Mucosa of descending colon (tissue), 3 donors: ENCODE data around the gene DENND1A. TPM values are rescaled to one million over a fixed set of nuclear protein-coding genes. Genes with fewer than 3 reads are reported as not detected.
A peak's percentile ranks its signal among the peaks of the same experiment; 100 is the strongest.
"Not testable (repeated sequence)": the region's sequence is repeated elsewhere in the genome, so short reads cannot be mapped to it uniquely, and the experiment has no call there.

Source experiments
- ATAC-seq: fragments of 200-7000 bp; cut with Tn5 transposase; one replicate; pipeline ENCODE4 v1.9.1; 2020; ENCODE audit warnings: mild to moderate bottlenecking, moderate library complexity
- DNase-seq, 3 donors: peaks; one replicate each; pipeline ENCODE4 v3.0.0-alpha.2; 2020
- H3K36me3 ChIP-seq: fragments of 200-600 bp; one replicate; pipeline ENCODE4 v1.8.0; 2021; ENCODE audit warnings: low read depth, mild to moderate bottlenecking
- H3K4me1 ChIP-seq: fragments of 200-600 bp; one replicate; pipeline ENCODE4 v1.8.0; 2021; ENCODE audit warnings: low read depth, mild to moderate bottlenecking
- H3K4me3 ChIP-seq: fragments of 200-600 bp; one replicate; pipeline ENCODE4 v1.8.0; 2021; ENCODE audit warnings: mild to moderate bottlenecking
- H3K9me3 ChIP-seq: fragments of 200-600 bp; one replicate; pipeline ENCODE4 v1.8.0; 2021; ENCODE audit warnings: mild to moderate bottlenecking
- CTCF ChIP-seq: fragments of 200-600 bp; IDR thresholded peaks from one replicate; pipeline ENCODE4 v1.8.0; 2022; ENCODE audit warnings: antibody characterized with exemption, mild to moderate bottlenecking
- intact Hi-C, 2 donors: fragments of 100-400 bp; cut with DNase I in 1 of 2; cut with micrococcal nuclease in 1 of 2; formaldehyde crosslinking; loops; one replicate each; pipeline versions ENCODE4 v1.11.0 to v1.11.1; 2022; cut with DNase I, micrococcal nuclease
- total RNA-seq, 3 donors: library from RNA; stranded (reverse); fragmentation: NEBNext Ultra II Directional in 2 of 3; extraction: Animal tissue kit (Norgen Biotek cat#: 25700) in 2 of 3; gene quantifications; one replicate each; pipeline versions ENCODE4 v1.2.1 to v1.2.4, GENCODE V29; 2021 to 2023
- donor health status: DM: no; HTN: no; CAD: no; lungs with moderate emphysema.
- donor health status: DM: no; HTN: no; CAD: no.
- donor health status: DM: no; HTN: yes; CAD: no.

DENND1A gene
- total RNA-seq, 3 donors from 2014 or later, result 32.8 to 50.0 (median 35.1) TPM

DNA sequence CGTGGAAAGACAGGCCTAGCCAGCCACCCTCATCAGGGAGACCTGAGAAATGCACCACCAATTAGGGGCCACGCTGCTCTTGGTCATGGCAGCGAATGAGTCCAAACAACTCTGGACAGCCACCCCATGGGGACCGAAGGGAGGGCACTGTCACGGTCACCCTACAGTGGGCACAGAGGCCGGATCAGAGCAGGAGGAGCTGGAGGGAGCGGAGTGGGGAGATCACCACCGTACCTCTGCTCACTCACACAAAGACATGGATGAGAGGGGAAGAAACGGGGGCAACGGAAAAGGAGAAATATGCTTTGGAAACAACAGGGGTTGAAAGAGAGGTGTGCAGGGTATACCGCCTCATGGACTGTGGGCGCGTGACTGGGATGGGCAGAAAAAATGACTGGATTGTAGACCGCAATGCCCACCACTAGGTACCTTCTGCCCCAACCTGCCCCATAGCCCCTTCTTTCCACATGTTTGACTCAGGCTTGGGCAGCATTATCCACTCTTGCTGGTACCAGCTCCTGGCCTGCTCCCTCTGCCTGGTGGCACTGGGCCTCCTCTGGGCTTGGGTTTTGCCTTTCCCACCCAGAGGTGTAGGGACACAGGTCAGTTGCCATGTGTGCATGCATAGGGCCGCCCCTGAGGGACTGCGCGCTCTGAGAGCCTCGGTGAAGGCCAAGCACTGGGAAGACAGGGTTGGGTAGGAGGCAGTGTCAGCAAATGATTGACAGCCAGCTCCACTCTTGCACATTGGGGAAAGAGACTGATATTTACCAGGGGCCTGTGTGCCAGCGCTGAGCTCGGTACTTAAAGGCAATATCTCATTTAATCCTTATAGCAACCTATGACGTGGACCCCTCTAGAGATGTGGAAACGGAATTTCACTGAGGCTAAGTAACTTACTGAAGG lies 497.3 kb downstream of the DENND1A start:
- DNase-seq (no peak), ATAC-seq (peak; percentile 8)
- no peaks in the 10 kb centered on the region for H3K4me1 ChIP-seq
- H3K36me3 ChIP-seq, result no peaks in the 10 kb centered on the region
- no peaks in the 10 kb centered on the region for H3K9me3 ChIP-seq
- intact Hi-C loops, result no loop called here
- no peak overlapping the region for H3K4me3 ChIP-seq
- no peak for TF ChIP-seq CTCF

DNA sequence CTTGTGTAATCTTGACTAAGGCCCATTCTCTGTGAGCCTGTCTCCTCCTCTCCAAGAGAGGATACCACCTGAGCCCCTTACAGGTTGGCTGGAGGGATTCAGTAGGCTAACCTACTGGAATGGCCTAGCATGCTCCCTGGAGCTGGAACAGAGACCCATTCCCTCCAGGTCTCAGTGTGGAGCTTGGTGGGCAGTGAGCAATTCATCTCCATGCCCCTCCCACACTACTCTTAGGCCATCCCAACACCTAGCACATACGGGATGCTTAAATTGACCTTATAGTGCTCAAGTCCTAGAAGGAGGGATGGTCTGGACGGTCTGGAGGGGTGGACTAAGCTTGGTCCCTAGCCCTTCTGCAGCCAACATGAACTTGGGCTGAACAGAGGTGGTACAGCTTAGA lies 498.3 kb downstream of the DENND1A start:
- DNase-seq, result no peak

DNA sequence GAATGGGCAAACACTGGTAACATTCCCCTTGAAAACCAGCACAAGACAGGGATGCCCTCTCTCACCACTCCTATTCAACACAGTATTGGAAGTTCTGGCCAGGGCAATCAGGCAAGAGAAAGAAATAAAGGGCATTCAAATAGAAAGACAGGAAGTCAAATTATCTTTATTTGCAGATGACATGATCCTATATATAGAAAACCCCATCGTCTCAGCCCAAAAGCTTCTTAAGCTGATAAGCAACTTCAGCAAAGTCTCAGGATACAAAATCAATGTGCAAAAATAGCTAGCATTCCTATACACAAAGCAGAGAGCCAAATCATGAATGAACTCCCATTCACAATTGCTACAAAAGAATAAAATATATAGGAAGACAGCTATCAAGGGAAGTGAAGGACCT lies 501.5 kb downstream of the DENND1A start:
- intact Hi-C loops, H3K9me3 ChIP-seq, ATAC-seq, DNase-seq, H3K4me3 ChIP-seq, H3K4me1 ChIP-seq, H3K36me3 ChIP-seq: not testable (repeated sequence)

More for the DNA sequence above, 498.3 kb downstream of the DENND1A start:
- no peak for ATAC-seq
- H3K9me3 ChIP-seq, result no peaks in the 10 kb centered on the region
- no peaks in the 10 kb centered on the region for H3K4me1 ChIP-seq
- intact Hi-C loops, result no loop called here
- no peak for TF ChIP-seq CTCF
- H3K36me3 ChIP-seq, result no peaks in the 10 kb centered on the region
- no peak overlapping the region for H3K4me3 ChIP-seq

DNA sequence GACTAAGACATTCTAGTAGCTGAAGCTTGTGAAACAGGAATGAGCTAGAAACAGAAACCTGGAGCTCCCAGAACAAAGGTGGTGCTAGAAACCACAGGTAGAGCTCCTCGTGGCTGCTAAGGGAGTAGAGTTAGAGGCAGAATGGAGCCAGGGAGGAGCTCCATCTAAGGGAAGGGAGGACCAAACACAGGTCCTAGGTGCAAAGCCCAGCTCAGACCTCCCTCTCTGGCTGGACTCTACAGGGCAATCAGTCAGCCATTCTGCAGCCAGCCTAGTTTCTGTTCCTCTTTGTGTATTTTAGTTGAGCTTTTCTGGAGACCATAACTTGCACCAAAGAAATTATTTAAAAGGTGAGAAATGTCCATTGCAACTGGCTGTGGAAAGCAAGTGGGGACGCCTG lies 503.5 kb downstream of the DENND1A start:
- Histone ChIP-seq H3K4me1 (no peaks in the 10 kb centered on the region), H3K4me3 (no peak overlapping the region), H3K36me3 (no peaks in the 10 kb centered on the region), H3K9me3 (no peaks in the 10 kb centered on the region)
- intact Hi-C loops, result no loop called here
- no peak for TF ChIP-seq CTCF
- DNase-seq (no peak), ATAC-seq (peak; percentile 66)

DNA sequence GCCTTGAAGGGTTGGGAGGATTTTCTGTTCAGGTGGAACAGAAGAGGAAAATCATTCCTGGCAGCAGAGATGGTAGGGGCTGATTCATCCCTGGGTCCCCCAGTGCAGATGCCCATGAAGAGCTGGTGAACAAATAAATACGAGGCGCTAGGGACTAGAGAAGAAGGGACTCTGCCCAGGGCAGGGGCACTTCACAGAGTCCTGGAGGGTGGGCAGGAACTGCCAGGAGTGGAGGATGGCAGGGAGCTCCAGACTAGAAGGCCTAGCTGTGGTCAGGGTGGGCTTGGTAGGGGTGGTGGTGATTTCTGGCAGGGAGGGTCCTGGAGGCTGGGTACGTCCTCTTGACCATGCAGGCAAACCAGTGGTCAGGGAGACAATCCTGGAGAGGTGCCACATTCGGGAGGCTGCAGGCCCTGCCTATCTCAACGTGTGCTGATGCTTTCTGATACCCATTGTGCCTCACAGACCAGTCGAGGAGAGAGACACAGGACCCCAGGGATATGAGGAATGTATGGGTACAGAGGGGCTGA lies 504.0 kb downstream of the DENND1A start:
- intact Hi-C loops, result no loop called here
- H3K36me3 ChIP-seq, result no peaks in the 10 kb centered on the region
- DNase-seq (peak in 1 of 3 donors; percentile 5), ATAC-seq (no peak)
- H3K9me3 ChIP-seq, result no peaks in the 10 kb centered on the region
- H3K4me1 ChIP-seq, result no peaks in the 10 kb centered on the region
- TF ChIP-seq CTCF, result no peak
- H3K4me3 ChIP-seq, result no peak overlapping the region

DNA sequence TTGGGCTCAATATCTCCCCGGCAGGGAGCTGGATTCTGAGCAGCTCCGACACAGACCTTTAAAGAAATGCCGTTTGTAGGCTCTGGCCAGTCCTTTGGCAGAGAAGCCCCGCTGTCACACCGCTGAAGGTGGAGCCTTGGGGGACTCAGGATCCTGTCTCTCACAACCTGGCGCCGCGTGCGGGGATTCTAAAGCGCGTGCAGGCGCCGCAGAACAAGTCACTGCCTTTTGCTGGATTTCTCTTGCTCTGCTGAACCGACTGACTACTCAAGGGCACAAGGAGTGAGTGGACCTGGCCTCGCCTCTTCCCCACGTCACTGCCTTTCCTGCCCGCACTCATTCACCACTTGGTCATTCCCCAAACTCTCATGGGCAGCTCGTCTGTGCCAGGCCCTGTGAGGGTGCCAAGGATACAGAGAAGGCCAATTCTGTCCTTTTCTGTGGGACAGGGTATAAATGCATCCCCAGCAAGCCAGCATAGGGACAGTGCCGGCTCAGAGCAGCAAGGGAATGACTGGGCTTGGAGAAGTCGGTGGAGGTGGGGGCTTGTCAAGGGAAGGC lies 504.6 kb downstream of the DENND1A start:
- ATAC-seq (no peak), DNase-seq (no peak)
- no peaks in the 10 kb centered on the region for H3K9me3 ChIP-seq
- no peaks in the 10 kb centered on the region for H3K4me1 ChIP-seq
- TF ChIP-seq CTCF, result no peak
- intact Hi-C loops, result no loop called here
- H3K4me3 ChIP-seq, result no peak overlapping the region
- H3K36me3 ChIP-seq, result no peaks in the 10 kb centered on the region
